Glutamatergic neuron (in vitro differentiated cells): Measurements from ENCODE around the gene SMG9. TPM values are rescaled to one million over a fixed set of nuclear protein-coding genes. Genes with fewer than 3 reads are reported as not detected.
"Not testable (repeated sequence)": the region's sequence is repeated elsewhere in the genome, so short reads cannot be mapped to it uniquely, and the experiment has no call there.

Experiments used
- DNase-seq: peaks from one replicate; pipeline ENCODE4 v3.0.0; 2022
- H3K27ac Mint-ChIP-seq: one replicate; pipeline ENCODE4 v1.8.0; 2020; ENCODE audit warnings: mild to moderate bottlenecking, mixed read lengths, inconsistent platforms; ENCODE audit not compliant: unreplicated experiment
- H3K27me3 Mint-ChIP-seq: one replicate; pipeline ENCODE4 v1.8.0; 2020; ENCODE audit warnings: mild to moderate bottlenecking, moderate library complexity, mixed read lengths, inconsistent platforms; ENCODE audit not compliant: unreplicated experiment
- H3K36me3 Mint-ChIP-seq: one replicate; pipeline ENCODE4 v1.8.0; 2020; ENCODE audit warnings: mild to moderate bottlenecking, mixed read lengths, inconsistent platforms; ENCODE audit not compliant: unreplicated experiment
- H3K4me1 Mint-ChIP-seq: one replicate; pipeline ENCODE4 v1.8.0; 2020; ENCODE audit warnings: mild to moderate bottlenecking, low read depth, mixed read lengths, inconsistent platforms; ENCODE audit not compliant: unreplicated experiment
- H3K4me3 Mint-ChIP-seq: one replicate; pipeline ENCODE4 v1.8.0; 2020; ENCODE audit warnings: mild to moderate bottlenecking, mixed read lengths, inconsistent platforms; ENCODE audit not compliant: unreplicated experiment
- H3K9me3 Mint-ChIP-seq: one replicate; pipeline ENCODE4 v1.8.0; 2020; ENCODE audit warnings: mild to moderate bottlenecking, moderate library complexity, mixed read lengths, inconsistent platforms; ENCODE audit not compliant: unreplicated experiment
- total RNA-seq: library from RNA; stranded (reverse); fragmentation: NEBNext Ultra II Directional; extraction: Animal tissue kit (Norgen Biotek cat#: 25700); gene quantifications from one replicate; pipeline ENCODE4 v1.2.1, GENCODE V29; 2021; ENCODE audit not compliant: unreplicated experiment
- TF ChIP-seq, protein P1 (sequence below): fragments of 200-600 bp; sonication (generic); IDR thresholded peaks from one replicate; pipeline ENCODE4 v1.5.0; 2021; ENCODE audit not compliant: partially characterized antibody, unreplicated experiment

Gene SMG9
- total RNA-seq, 1 donor from 2014 or later = 34.1 TPM

DNA sequence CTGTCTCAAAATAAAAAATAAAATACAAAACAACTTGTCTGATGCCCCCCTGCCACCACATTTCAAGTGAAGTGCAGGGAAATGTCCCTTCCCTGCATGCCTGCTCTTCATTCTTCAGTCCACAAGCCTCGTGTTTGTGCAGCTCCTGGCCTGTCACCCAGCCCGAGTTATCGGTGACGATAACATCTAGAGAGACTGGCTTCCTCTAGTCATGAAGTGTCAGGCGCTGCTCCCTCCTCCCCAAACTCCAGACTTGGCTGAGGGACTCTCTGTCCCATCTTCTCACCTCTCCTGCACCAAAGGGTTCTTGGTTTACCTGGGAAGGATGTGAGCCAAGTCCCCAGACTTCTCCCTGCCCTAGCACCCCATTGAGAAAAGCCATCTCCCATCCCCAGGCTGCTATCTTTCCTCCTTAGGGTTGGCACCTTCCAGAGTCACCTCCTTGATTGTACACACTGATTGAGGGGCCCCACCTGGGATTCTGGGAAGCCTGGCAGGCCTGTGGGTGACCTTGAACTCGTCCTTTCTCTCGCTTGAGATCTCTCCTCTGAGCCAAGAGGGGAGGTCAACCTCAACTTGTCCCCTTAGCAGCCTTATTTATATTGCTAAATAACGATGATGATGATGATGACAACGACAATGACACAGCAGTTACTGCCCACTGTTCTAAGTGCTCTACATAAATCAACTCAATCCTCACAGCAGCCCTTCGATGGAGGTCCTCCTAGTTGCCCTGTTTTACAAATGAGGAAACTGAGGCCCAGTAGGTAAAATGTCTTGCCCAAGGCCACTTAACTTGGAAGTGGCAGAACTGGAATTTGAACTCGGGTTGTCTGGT is 71.7 kb downstream of the SMG9 start:
- no peak for DNase-seq
- H3K27me3 Mint-ChIP-seq = no peaks in the 10 kb centered on the region
- no peak overlapping the region for H3K4me3 Mint-ChIP-seq
- TF ChIP-seq, protein P1, sequence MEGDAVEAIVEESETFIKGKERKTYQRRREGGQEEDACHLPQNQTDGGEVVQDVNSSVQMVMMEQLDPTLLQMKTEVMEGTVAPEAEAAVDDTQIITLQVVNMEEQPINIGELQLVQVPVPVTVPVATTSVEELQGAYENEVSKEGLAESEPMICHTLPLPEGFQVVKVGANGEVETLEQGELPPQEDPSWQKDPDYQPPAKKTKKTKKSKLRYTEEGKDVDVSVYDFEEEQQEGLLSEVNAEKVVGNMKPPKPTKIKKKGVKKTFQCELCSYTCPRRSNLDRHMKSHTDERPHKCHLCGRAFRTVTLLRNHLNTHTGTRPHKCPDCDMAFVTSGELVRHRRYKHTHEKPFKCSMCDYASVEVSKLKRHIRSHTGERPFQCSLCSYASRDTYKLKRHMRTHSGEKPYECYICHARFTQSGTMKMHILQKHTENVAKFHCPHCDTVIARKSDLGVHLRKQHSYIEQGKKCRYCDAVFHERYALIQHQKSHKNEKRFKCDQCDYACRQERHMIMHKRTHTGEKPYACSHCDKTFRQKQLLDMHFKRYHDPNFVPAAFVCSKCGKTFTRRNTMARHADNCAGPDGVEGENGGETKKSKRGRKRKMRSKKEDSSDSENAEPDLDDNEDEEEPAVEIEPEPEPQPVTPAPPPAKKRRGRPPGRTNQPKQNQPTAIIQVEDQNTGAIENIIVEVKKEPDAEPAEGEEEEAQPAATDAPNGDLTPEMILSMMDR = no peak
- no peaks in the 10 kb centered on the region for H3K36me3 Mint-ChIP-seq
- no peak overlapping the region for H3K27ac Mint-ChIP-seq
- H3K9me3 Mint-ChIP-seq = peaks cover 4% of the 10 kb centered on the region
- H3K4me1 Mint-ChIP-seq = no peaks in the 10 kb centered on the region

DNA sequence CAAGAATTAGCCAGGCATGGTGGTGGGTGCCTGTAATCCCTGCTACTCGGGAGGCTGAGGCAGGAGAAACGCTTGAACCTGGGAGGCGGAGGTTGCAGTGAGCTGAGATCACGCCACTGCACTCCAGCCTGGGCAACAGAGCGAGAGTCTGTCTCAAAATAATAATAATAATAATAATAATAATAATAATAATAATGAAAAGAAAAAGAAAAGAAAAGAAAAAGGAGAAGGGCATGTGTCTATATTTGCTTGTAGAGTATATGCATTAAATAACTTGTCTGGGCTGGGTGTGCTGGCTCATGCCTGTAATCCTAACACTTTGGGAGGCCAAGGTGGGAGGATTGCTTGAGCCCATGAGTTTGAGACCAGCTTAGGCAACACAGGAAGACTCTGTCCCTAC is 72.5 kb downstream of the SMG9 start:
- H3K4me3 Mint-ChIP-seq, H3K27ac Mint-ChIP-seq, H3K4me1 Mint-ChIP-seq, H3K27me3 Mint-ChIP-seq, H3K9me3 Mint-ChIP-seq, H3K36me3 Mint-ChIP-seq, DNase-seq: not testable (repeated sequence)

GRCh38 chr19:43681821-43682220 is 72.9 kb downstream of the SMG9 start:
- no peak for DNase-seq
- Mint-ChIP-seq H3K4me1 (no peaks in the 10 kb centered on the region), H3K27ac (no peak overlapping the region), H3K27me3 (no peaks in the 10 kb centered on the region), H3K4me3 (no peak overlapping the region), H3K9me3 (peaks cover 1% of the 10 kb centered on the region), H3K36me3 (no peaks in the 10 kb centered on the region)
- TF ChIP-seq, protein P1 = no peak

DNA sequence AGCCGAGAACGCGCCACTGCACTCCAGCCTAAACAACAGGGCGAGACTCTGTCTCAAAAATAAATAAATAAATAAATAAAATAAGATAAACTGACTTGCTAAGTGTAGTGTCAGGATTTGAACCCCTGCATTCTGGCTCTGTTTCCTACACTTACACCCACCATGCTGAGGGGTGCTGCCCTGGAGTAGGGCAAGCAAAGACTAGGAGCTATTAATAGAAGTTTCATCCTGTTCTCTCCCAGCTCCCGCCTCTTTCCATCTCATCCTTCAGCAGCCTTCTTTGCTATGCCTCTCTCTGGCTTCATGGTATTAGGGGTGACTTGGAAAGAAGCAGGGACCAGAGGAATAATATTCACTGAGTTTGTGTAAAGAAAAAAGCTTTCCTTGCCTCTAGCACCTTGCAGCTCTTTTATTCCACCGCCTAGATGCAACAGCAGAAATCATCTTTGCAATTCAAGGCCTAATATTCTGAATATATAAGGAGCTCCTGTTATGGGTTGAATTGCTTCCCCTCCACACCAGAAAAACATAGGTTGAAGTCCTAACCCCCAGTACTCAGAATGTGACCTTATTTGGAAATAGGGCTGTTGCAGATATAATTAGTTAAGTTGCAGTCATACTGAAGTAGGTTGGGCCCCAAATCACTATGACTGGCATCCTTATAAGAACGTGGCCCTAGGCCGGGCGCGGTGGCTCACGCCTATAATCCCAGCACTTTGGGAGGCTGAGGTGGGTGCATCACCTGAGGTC is 76.1 kb downstream of the SMG9 start:
- Mint-ChIP-seq H3K36me3 (no peaks in the 10 kb centered on the region), H3K4me1 (no peaks in the 10 kb centered on the region), H3K27me3 (peaks cover 2% of the 10 kb centered on the region), H3K27ac (no peak overlapping the region), H3K4me3 (no peak overlapping the region), H3K9me3 (peaks cover 4% of the 10 kb centered on the region)
- TF ChIP-seq, protein P1 = no peak
- DNase-seq = no peak

Other genes with a start within 250 kb of the SMG9 start
- 16.0 TPM for gene ETHE1, start 227.8 kb downstream of the SMG9 start, total RNA-seq
- 2.0 TPM for gene ZNF575, start 221.8 kb downstream of the SMG9 start, total RNA-seq
- 39.5 TPM for gene XRCC1, start 179.4 kb downstream of the SMG9 start, total RNA-seq
- 0.96 TPM for gene PINLYP, start 179.2 kb downstream of the SMG9 start, total RNA-seq
- gene IRGQ, start 158.8 kb downstream of the SMG9 start, total RNA-seq = 184 TPM
- gene ZNF576, start 158.4 kb downstream of the SMG9 start, total RNA-seq = 15.0 TPM
- gene SRRM5, start 142.9 kb downstream of the SMG9 start, total RNA-seq = 0.51 TPM
- gene ZNF428, start 135.3 kb downstream of the SMG9 start, total RNA-seq = 139 TPM
- gene CADM4, start 115.1 kb downstream of the SMG9 start, total RNA-seq = 52.4 TPM
- gene PLAUR, start 84.8 kb downstream of the SMG9 start, total RNA-seq = 2.9 TPM
- not detected for gene IRGC, start 38.9 kb downstream of the SMG9 start, total RNA-seq
- 0.44 TPM for gene KCNN4, start 26.0 kb upstream of the SMG9 start, total RNA-seq
- gene LYPD5, start 47.5 kb upstream of the SMG9 start, total RNA-seq = not detected
- 13.0 TPM for gene ZNF283, start 72.4 kb upstream of the SMG9 start, total RNA-seq
- 3.0 TPM for gene ZNF404, start 129.0 kb upstream of the SMG9 start, total RNA-seq
- gene ZNF45, start 180.3 kb upstream of the SMG9 start, total RNA-seq = 12.1 TPM
- gene ZNF221, start 196.3 kb upstream of the SMG9 start, total RNA-seq = 16.1 TPM
- gene ZNF155, start 229.2 kb upstream of the SMG9 start, total RNA-seq = 12.3 TPM
- 2.8 TPM for gene ZNF230, start 248.0 kb upstream of the SMG9 start, total RNA-seq